Activated CD4-positive, alpha-beta T cell treated with anti-CD3 and anti-CD28 coated beads, Interleukin-2, amount 50 U/mL, for 4 hours (primary cell): ENCODE data around the gene EHMT1.
"Not testable (repeated sequence)": the region's sequence is repeated elsewhere in the genome, so short reads cannot be mapped to it uniquely, and the experiment has no call there.

ENCODE experiments used
- DNase-seq, 2 experiments: peaks; one replicate each; pipeline ENCODE4 v3.0.0-alpha.2; 2020

Gene EHMT1

DNA sequence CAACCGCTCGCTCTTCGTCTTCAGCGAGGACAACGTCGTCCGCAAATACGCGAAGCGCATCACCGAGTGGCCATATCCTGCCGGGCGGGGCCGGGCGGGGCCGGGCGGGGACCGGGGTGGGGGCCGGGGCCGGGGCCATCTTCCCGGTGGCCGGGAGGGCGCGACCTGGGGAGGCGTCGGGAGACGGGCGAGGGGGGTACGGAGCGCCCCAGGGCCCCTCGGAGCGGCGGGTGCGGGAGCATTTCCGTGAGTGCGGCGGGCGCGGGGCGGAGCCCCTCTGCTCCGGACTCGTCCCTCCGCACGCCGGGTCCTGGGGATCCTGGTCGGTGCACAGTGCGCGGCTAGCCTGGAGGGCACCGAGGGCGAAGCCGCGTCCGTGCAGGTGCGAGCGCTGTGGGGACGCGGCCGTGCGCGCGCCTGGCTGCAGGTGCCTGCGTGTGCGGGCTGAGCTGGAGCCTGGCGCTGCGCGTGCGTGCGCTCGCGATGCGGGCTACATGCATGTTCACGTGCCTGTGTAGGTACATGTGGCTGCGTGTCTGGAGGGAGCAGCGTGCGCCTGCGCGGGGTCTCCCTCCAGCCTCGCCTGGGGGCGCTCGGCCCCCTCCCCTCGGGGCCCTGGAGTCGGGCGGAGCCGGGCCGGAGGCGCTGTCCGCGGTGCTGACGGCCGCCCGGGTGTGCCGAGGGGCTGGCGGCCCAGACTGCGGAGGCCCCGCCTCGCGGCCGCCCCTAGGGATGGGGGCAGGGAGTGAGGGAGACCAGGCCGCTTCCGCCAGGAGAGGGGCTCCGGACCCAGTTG, 259.5 kb downstream of the EHMT1 start:
- no peak for DNase-seq

DNA sequence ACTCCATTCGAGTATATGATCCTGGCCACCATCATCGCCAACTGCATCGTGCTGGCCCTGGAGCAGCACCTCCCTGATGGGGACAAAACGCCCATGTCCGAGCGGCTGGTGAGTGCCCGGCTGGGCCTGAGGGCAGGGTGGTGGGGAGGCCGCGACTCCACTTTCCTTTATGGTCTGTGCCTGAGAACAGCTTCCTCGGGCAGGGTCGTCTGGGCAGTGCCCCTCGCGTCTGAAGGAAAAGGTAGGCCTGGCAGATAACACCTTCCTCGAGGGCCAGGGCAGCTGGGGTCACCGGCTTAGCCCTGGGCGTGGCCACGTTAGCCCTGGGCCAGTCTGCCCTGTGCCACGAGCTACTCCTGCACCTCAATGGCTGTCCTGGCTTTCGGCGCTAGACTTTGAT, 260.2 kb downstream of the EHMT1 start:
- DNase-seq: no peak

DNA sequence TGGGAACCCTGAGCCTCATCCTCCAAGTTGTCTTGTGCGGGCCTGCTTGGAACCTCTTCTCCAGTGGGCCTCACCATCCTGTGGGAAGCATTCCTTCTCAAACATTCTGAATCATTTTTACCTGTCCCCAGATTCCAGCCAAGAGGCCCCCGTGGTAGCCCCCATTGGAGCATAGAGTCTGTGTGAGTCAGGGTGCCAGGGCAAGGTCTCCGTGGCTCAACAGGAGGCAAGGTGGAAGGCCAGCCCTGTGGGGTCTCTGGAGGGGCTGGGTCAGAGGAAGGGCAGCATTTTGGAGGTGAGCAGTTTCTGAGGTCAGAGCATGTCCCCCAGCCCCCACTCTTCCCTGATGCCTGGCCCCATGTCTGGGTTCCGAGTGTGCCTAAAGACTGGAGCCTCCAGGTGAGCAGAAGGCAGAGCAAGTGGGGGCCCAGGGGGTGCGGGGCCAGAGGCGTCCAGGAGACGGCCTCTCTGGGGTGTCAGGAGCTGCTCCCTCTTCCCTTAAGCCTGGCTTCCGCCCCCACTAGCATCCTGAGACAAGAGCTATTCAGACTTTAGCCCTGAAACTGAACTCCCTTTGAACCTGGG, 260.9 kb downstream of the EHMT1 start:
- DNase-seq: no peak

- no peak for DNase-seq
Observed at GRCh38 chr9:137880160-137880975, 261.6 kb downstream of the EHMT1 start.

DNA sequence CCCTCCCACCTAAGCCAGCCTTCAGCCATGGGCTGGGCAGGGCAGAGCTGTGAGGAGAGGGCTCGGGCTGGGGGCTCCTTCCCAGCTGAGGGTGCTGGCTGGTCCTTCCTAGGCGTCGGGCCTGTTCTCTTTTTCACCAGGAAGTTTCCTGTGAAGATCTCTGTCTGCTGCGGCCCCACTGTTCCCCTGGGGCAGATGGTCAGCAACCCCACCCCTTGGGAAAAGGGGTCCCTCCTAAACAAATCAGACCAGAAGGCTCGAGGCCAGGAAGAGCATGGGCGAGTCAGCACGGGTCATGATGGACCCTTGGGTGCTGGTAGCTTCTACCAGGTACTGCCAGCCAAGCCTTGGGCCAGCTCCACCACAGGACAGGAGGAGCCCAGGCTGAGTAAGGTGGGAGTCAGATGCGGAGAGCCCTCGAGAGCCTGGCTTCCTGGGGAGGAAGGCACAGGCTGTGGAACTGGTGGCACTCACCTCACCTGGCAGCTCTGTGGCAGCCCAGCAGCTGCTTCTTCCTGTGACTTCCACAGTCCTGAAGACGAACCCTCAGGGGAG, 262.2 kb downstream of the EHMT1 start:
- no peak for DNase-seq

GRCh38 chr9:137881591-137882505, 263.0 kb downstream of the EHMT1 start:
- DNase-seq: no peak

GRCh38 chr9:137882506-137882821, 263.7 kb downstream of the EHMT1 start:
- no peak for DNase-seq

DNA sequence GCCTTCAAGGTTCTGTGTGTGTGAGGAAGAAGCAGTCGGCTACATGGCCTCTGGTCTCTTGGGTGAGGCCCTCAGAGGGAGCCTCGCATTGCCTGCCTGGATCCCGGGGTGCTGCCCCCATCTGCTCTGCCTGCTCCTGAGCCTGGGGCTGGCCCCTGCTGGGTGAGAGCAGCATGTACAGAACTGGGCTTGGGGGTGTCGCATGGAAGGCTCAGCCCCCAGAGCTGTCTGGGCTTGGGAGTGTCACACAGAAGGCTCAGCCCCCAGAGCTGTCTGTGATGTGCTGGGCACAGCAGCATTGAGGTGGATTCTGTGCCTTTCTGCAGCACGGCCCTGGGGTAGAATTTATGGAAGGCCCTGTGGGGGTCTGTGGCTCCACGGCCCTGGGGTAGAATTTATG, 265.2 kb downstream of the EHMT1 start:
- DNase-seq: not testable (repeated sequence)

DNA sequence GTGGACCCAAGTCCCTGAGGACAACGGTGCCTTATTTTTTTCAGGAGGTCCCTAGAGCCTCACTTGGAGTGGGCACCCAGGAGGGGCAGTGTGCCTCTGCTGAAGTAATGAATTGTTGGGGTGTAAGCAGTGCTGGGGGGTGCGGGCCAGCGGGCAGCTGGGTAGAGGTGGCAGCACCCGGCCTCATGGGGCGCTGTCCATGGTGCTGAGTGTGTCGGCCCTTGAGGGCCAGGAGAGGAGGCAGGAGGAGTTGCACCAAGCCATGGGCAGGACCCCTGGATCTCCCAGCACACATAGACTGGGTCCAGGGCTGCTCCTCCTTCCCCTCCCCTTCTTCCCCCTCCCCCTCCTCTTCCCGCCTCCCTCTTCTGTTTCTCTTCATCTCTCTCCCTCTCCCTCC, 265.7 kb downstream of the EHMT1 start:
- DNase-seq: not testable (repeated sequence)

DNA sequence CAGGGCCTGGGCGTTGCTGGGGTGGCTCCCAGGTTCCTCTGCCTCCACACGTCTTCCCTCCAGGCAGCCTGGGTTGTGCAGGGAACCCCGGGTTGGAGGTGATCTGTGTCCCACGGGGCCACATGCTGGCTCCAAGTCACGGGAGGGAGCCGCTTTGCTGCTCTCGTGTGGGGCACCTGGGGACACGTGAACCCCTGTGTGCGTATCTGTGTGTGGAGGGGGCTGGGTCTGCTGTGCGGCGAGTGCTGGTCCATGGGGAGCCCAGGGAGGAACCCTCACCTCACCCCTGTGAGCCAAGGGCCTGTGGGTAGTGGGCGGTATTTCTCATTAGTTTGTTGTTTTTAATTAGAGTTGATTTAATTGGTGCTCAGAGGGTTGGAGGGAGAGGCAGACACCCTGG, 266.3 kb downstream of the EHMT1 start:
- DNase-seq: not testable (repeated sequence)
